HCT116 (cell line): Measurements from ENCODE around the gene ADGRG6. TPM values are rescaled to one million over a fixed set of nuclear protein-coding genes. Genes with fewer than 3 reads are reported as not detected.
"Not testable (repeated sequence)": the region's sequence is repeated elsewhere in the genome, so short reads cannot be mapped to it uniquely, and the experiment has no call there.

Experiments
- ATAC-seq: fragments of 200-7000 bp; cut with Tn5 transposase; 2 replicates; pipeline ENCODE4 v1.9.1; 2020; ENCODE audit warnings: mild to moderate bottlenecking, moderate library complexity
- BruUV-seq: library from RNA; stranded (reverse); fragments of 400-500 nt; replicated peaks from 2 replicates; lab custom pipeline; 2021; lab: Mats Ljungman, UMichigan
- CTCF ChIA-PET: fragments of 300-600 bp; sonication (Branson Sonifier 250); formaldehyde crosslinking; loops from one replicate; lab custom pipeline; 2021; ENCODE audit warnings: antibody characterized with exemption; lab: Charles Lee
- POLR2A ChIA-PET: fragments of 300-600, 350-600 bp; sonication (Branson Sonifier 250); formaldehyde crosslinking; loops from one replicate; lab custom pipeline; 2021; ENCODE audit warnings: antibody characterized with exemption; lab: Charles Lee
- RAD21 ChIA-PET, 2 experiments: fragments of 300-600 bp; sonication (Branson Sonifier 250); formaldehyde crosslinking; loops; one replicate each; lab custom pipeline; 2023; ENCODE audit warnings: low total read pairs in 2 of 2; ENCODE audit not compliant: uncharacterized antibody in 2 of 2, unreplicated experiment in 2 of 2, low non-redundant PET in 1 of 2; lab: Charles Lee
- DNase-seq: peaks from one replicate; pipeline ENCODE4 v3.0.0-alpha.2; 2010; ENCODE audit warnings: low read depth, low spot score
- H2AFZ ChIP-seq: fragments of 200-600 bp; shearing (Covaris generic), sonication (generic); 2 replicates; pipeline ENCODE4 v1.6.1; 2017; ENCODE audit warnings: low read depth, mixed run types, mixed read lengths, antibody characterized with exemption, low read length; ENCODE audit not compliant: poor library complexity, severe bottlenecking
- H3K27ac ChIP-seq: 2 replicates; pipeline ENCODE4 v1.5.1; 2012; ENCODE audit warnings: low read depth, low read length
- H3K27me3 ChIP-seq: fragments of 200-600 bp; sonication (generic); 2 replicates; pipeline ENCODE4 v1.6.1; 2016; ENCODE audit warnings: mixed run types, low read length, mixed read lengths; ENCODE audit not compliant: insufficient read depth
- H3K36me3 ChIP-seq, 2 experiments: fragments of 200-500 bp in 1 of 2; fragments of 200-600 bp in 1 of 2; sonication (Bioruptor generic) in 1 of 2; sonication (generic) in 1 of 2; 2 replicates each; pipeline versions ENCODE4 v1.5.1 to v1.6.1; 2014 to 2016; ENCODE audit warnings: low read length in 2 of 2, inconsistent platforms in 1 of 2, mixed read lengths in 1 of 2, mixed run types in 1 of 2; ENCODE audit not compliant: insufficient read depth in 2 of 2, control insufficient read depth in 1 of 2
- H3K4me1 ChIP-seq, 2 experiments: fragments of 200-600 bp in 1 of 2; sonication (generic) in 1 of 2; 2 replicates each; pipeline versions ENCODE4 v1.5.1 to v1.6.1; 2012 to 2017; ENCODE audit warnings: low read length in 2 of 2, inconsistent platforms in 1 of 2, mild to moderate bottlenecking in 1 of 2, mixed read lengths in 1 of 2, mixed run types in 1 of 2, moderate library complexity in 1 of 2; ENCODE audit not compliant: insufficient read depth in 2 of 2, control insufficient read depth in 1 of 2
- H3K4me2 ChIP-seq: fragments of 200-600 bp; sonication (generic); 2 replicates; pipeline ENCODE4 v1.6.1; 2017; ENCODE audit warnings: mixed run types, low read length, mixed read lengths
- H3K4me3 ChIP-seq, 2 experiments: fragments of 200-600 bp in 1 of 2; sonication (generic) in 1 of 2; replicated peaks in 1 of 2; 2 replicates each; pipeline ENCODE4 v1.5.1; 2011 to 2016; ENCODE audit warnings: low read length in 2 of 2, control low read depth in 1 of 2, low read depth in 1 of 2, mild to moderate bottlenecking in 1 of 2, mixed read lengths in 1 of 2, mixed run types in 1 of 2
- H3K79me2 ChIP-seq: fragments of 200-600 bp; sonication (generic); 2 replicates; pipeline ENCODE4 v1.6.1; 2017; ENCODE audit warnings: mild to moderate bottlenecking, mixed run types, low read length, moderate library complexity, mixed read lengths; ENCODE audit not compliant: insufficient read depth
- H3K9ac ChIP-seq: fragments of 200-600 bp; sonication (generic); 2 replicates; pipeline ENCODE4 v1.6.1; 2016; ENCODE audit warnings: low read length, mixed read lengths
- H3K9me2 ChIP-seq: fragments of 200-600 bp; sonication (generic), shearing (Covaris generic); 2 replicates; pipeline ENCODE4 v1.6.1; 2017; ENCODE audit warnings: mixed run types, mild to moderate bottlenecking, moderate library complexity; ENCODE audit not compliant: insufficient read depth
- H3K9me3 ChIP-seq, 2 experiments: fragments of 200-500 bp in 1 of 2; fragments of 200-600 bp in 1 of 2; sonication (Bioruptor generic) in 1 of 2; sonication (generic) in 1 of 2; 2 replicates each; pipeline ENCODE4 v1.6.1; 2014 to 2017; ENCODE audit warnings: low read length in 2 of 2, mixed read lengths in 2 of 2, inconsistent platforms in 1 of 2, low read depth in 1 of 2, mild to moderate bottlenecking in 1 of 2, mixed run types in 1 of 2, moderate library complexity in 1 of 2; ENCODE audit not compliant: control insufficient read depth in 1 of 2, insufficient read depth in 1 of 2
- H4K20me1 ChIP-seq: fragments of 200-600 bp; sonication (generic), shearing (Covaris generic); 2 replicates; pipeline ENCODE4 v1.6.1; 2017; ENCODE audit warnings: mixed run types, mild to moderate bottlenecking, moderate library complexity; ENCODE audit not compliant: insufficient read depth
- CBX3 ChIP-seq: IDR thresholded peaks from 2 replicates; pipeline ENCODE4 v1.6.1; 2012; ENCODE audit warnings: low read depth
- EGR1 ChIP-seq: IDR thresholded peaks from 2 replicates; pipeline ENCODE4 v1.6.1; 2012; ENCODE audit warnings: low read depth
- ELF1 ChIP-seq: IDR thresholded peaks from 2 replicates; pipeline ENCODE4 v1.6.1; 2012; ENCODE audit warnings: low read depth, borderline replicate concordance
- JUND ChIP-seq: IDR thresholded peaks from 2 replicates; pipeline ENCODE4 v1.6.1; 2012
- POLR2A ChIP-seq: IDR thresholded peaks from 2 replicates; pipeline ENCODE4 v1.7.0; 2011; ENCODE audit warnings: borderline replicate concordance; ENCODE audit not compliant: insufficient read depth, insufficient read length; ENCODE audit errors: extremely low read depth
- POLR2AphosphoS5 ChIP-seq: IDR thresholded peaks from 2 replicates; pipeline ENCODE4 v1.6.1; 2011; ENCODE audit warnings: mild to moderate bottlenecking, low read depth, low read length, moderate library complexity
- SRF ChIP-seq: IDR thresholded peaks from 2 replicates; pipeline ENCODE4 v1.6.1; 2012; ENCODE audit warnings: low read depth
- TCF7L2 ChIP-seq: IDR thresholded peaks from 2 replicates; pipeline ENCODE4 v1.7.0; 2011; ENCODE audit warnings: borderline replicate concordance, inconsistent platforms; ENCODE audit not compliant: insufficient read depth, insufficient read length; ENCODE audit errors: extremely low read depth
- YY1 ChIP-seq: IDR thresholded peaks from 2 replicates; pipeline ENCODE4 v1.6.1; 2011; ENCODE audit warnings: low read length, low read depth, moderate library complexity, mild to moderate bottlenecking; ENCODE audit not compliant: insufficient replicate concordance; ENCODE audit errors: extremely low read depth
- ZFX ChIP-seq: fragments of 450-650 bp; IDR thresholded peaks from 2 replicates; pipeline ENCODE4 v1.6.1; 2017
- intact Hi-C: fragments of 100-400 bp; cut with micrococcal nuclease; formaldehyde crosslinking; loops from 2 replicates; pipeline ENCODE4 v1.10.0; 2022
- total RNA-seq: library from RNA; stranded (reverse); gene quantifications from one replicate; pipeline ENCODE4 v1.2.1, GENCODE V29; 2021; ENCODE audit not compliant: unreplicated experiment
- TF ChIP-seq, protein P1 (sequence below): IDR thresholded peaks from 2 replicates; pipeline ENCODE4 v1.6.1; 2012
- TF ChIP-seq, protein P2 (sequence below): IDR thresholded peaks from 2 replicates; pipeline ENCODE4 v1.6.1; 2012; ENCODE audit warnings: low read depth

The ADGRG6 gene
- total RNA-seq, 1 experiment from 2014 or later, result 67.9 TPM

DNA sequence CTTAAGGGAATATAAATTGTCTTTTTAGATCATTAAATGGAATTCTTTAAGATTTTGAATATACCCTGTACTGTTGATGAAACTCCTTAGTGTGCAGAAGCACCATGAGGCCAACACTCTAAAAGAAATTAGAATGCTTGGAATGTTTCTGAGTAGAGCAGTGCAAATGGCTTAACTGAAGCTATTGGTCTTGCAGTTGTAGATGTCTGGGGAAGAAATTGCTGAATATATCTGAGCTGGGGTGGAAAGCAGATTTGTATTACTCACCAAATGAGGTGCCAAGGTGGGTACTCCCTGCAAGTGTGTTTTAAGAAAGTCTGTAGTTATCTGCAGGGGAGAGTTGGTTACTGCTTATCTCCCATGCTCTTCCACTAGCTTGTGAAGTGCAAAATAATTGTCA, 119.0 kb downstream of the ADGRG6 start (continued):
- TF ChIP-seq TCF7L2 (no peak), POLR2A (no peak), POLR2AphosphoS5 (no peak), ZFX (no peak)

DNA sequence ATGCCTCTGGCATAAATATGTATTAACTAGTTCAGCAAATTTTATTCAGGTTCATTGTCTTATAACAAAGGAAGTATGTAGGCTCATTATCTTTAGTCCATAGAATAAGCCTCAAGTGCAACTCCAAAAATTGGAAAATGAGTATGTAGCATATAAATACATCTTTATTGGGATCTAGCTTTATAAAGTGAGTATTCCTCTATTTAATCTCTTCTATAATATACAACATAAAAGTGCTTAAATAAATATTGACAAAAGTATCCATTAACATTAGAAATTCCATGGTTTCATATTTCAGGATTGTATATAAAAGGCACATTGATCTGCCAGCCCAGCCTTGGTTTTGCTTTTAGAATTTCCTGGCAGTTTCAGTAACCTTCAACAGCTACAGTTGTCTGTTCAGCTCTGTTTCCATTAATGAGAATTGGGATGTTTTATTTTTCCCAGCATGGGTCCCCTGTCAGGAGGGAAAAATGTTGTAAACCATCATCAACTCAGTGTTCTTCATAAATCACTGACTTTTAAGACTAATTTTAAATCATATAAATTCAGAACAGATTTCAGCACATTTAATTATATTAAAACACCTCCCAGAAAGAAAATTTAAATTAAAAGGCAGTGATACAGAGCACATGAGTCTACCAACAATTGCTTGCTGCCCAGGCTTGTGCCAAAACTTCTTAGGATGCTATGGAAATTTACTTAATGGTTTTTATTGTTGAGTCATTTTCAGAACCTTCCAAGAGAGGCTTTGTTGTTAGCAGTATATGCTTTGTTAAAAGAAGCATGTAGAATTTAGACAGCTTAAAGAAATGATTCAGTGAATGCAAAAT, 119.7 kb downstream of the ADGRG6 start:
- RAD21 ChIA-PET, result no interaction called here
- Histone ChIP-seq H3K9ac (no peak overlapping the region), H4K20me1 (no peaks in the 10 kb centered on the region), H3K36me3 (peaks cover 5 to 22% of the 10 kb centered on the region in 2 experiments; a peak in 3 of 4 replicates), H3K4me2 (no peak overlapping the region), H3K27me3 (no peaks in the 10 kb centered on the region), H2AFZ (no peak overlapping the region), H3K9me3 (no peaks in the 10 kb centered on the region), H3K79me2 (no peaks in the 10 kb centered on the region), H3K9me2 (no peaks in the 10 kb centered on the region), H3K4me1 (no peaks in the 10 kb centered on the region; a peak in 1 of 4 replicates), H3K27ac (no peak overlapping the region), H3K4me3 (no peak overlapping the region)
- TF ChIP-seq CBX3 (no peak), ZFX (no peak), ELF1 (no peak), JUND (no peak), POLR2A (no peak), SRF (no peak), EGR1 (no peak), YY1 (no peak)
- TF ChIP-seq, protein P1, sequence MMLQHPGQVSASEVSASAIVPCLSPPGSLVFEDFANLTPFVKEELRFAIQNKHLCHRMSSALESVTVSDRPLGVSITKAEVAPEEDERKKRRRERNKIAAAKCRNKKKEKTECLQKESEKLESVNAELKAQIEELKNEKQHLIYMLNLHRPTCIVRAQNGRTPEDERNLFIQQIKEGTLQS, result no peak
- TF ChIP-seq, protein P2, sequence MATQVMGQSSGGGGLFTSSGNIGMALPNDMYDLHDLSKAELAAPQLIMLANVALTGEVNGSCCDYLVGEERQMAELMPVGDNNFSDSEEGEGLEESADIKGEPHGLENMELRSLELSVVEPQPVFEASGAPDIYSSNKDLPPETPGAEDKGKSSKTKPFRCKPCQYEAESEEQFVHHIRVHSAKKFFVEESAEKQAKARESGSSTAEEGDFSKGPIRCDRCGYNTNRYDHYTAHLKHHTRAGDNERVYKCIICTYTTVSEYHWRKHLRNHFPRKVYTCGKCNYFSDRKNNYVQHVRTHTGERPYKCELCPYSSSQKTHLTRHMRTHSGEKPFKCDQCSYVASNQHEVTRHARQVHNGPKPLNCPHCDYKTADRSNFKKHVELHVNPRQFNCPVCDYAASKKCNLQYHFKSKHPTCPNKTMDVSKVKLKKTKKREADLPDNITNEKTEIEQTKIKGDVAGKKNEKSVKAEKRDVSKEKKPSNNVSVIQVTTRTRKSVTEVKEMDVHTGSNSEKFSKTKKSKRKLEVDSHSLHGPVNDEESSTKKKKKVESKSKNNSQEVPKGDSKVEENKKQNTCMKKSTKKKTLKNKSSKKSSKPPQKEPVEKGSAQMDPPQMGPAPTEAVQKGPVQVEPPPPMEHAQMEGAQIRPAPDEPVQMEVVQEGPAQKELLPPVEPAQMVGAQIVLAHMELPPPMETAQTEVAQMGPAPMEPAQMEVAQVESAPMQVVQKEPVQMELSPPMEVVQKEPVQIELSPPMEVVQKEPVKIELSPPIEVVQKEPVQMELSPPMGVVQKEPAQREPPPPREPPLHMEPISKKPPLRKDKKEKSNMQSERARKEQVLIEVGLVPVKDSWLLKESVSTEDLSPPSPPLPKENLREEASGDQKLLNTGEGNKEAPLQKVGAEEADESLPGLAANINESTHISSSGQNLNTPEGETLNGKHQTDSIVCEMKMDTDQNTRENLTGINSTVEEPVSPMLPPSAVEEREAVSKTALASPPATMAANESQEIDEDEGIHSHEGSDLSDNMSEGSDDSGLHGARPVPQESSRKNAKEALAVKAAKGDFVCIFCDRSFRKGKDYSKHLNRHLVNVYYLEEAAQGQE, result no peak
- ATAC-seq (no peak), DNase-seq (no peak)
- no TSS peak for BruUV-seq
- intact Hi-C loops, result no loop called here
- CTCF ChIA-PET, result no interaction called here
- POLR2A ChIA-PET, result no interaction called here

DNA sequence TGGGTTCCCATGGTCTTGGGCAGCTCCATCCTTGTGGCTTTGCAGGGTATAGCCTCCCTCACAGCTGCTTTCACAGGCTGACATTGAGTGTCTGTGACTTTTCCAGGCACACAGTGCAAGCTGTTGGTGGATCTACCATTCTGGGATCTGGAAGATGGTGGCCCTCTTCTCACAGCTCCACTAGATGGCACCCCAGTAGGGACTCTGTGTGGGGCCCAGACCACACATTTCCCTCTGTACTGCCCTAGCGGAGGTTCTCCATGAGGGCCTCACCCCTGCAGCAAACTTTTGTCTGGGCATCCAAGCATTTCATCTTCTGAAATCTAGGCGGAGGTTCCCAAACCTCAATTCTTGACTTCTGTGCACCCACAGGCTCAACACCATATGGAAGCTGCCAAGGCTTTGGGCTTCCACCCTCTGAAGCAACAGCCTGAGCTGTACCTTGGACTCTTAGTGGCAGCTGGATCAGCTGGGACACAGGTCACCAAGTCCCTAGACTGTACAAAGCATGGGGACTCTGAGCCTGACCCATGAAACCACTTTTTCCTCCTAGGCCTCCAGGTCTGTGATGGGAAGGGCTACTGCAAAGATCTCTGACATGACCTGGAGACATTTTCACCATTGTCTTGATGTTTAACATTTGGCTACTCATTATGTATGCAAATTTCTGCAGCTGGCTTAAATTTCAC, 124.8 kb downstream of the ADGRG6 start:
- H3K4me3 ChIP-seq, H3K4me1 ChIP-seq, H4K20me1 ChIP-seq, H3K9ac ChIP-seq, H3K79me2 ChIP-seq, RAD21 ChIA-PET, H3K9me3 ChIP-seq, H3K4me2 ChIP-seq, H3K27ac ChIP-seq, intact Hi-C loops, ATAC-seq, CTCF ChIA-PET, H3K9me2 ChIP-seq, POLR2A ChIA-PET, H3K27me3 ChIP-seq, BruUV-seq, H2AFZ ChIP-seq, DNase-seq: not testable (repeated sequence)
- peaks cover 2 to 22% of the 10 kb centered on the region in 2 experiments; a peak in 3 of 4 replicates for H3K36me3 ChIP-seq
